Glutamatergic neuron (in vitro differentiated cells): ENCODE measurements around the gene ATP11A. TPM values are rescaled to one million over a fixed set of nuclear protein-coding genes. Genes with fewer than 3 reads are reported as not detected.

Experiments
- DNase-seq: peaks from one replicate; pipeline ENCODE4 v3.0.0; 2022
- H3K27ac Mint-ChIP-seq: one replicate; pipeline ENCODE4 v1.8.0; 2020; ENCODE audit warnings: mild to moderate bottlenecking, mixed read lengths, inconsistent platforms; ENCODE audit not compliant: unreplicated experiment
- H3K27me3 Mint-ChIP-seq: one replicate; pipeline ENCODE4 v1.8.0; 2020; ENCODE audit warnings: mild to moderate bottlenecking, moderate library complexity, mixed read lengths, inconsistent platforms; ENCODE audit not compliant: unreplicated experiment
- H3K36me3 Mint-ChIP-seq: one replicate; pipeline ENCODE4 v1.8.0; 2020; ENCODE audit warnings: mild to moderate bottlenecking, mixed read lengths, inconsistent platforms; ENCODE audit not compliant: unreplicated experiment
- H3K4me1 Mint-ChIP-seq: one replicate; pipeline ENCODE4 v1.8.0; 2020; ENCODE audit warnings: mild to moderate bottlenecking, low read depth, mixed read lengths, inconsistent platforms; ENCODE audit not compliant: unreplicated experiment
- H3K4me3 Mint-ChIP-seq: one replicate; pipeline ENCODE4 v1.8.0; 2020; ENCODE audit warnings: mild to moderate bottlenecking, mixed read lengths, inconsistent platforms; ENCODE audit not compliant: unreplicated experiment
- H3K9me3 Mint-ChIP-seq: one replicate; pipeline ENCODE4 v1.8.0; 2020; ENCODE audit warnings: mild to moderate bottlenecking, moderate library complexity, mixed read lengths, inconsistent platforms; ENCODE audit not compliant: unreplicated experiment
- CTCF ChIP-seq: fragments of 200-600 bp; sonication (generic); IDR thresholded peaks from one replicate; pipeline ENCODE4 v1.5.0; 2021; ENCODE audit not compliant: partially characterized antibody, unreplicated experiment
- total RNA-seq: library from RNA; stranded (reverse); fragmentation: NEBNext Ultra II Directional; extraction: Animal tissue kit (Norgen Biotek cat#: 25700); gene quantifications from one replicate; pipeline ENCODE4 v1.2.1, GENCODE V29; 2021; ENCODE audit not compliant: unreplicated experiment

Gene ATP11A
- total RNA-seq, 1 donor from 2014 or later = 127 TPM

GRCh38 chr13:112658808-112659207 lies 31.0 kb upstream of the ATP11A start:
- Mint-ChIP-seq H3K36me3 (no peaks in the 10 kb centered on the region), H3K4me3 (no peak overlapping the region), H3K27me3 (peaks cover 1% of the 10 kb centered on the region), H3K9me3 (peaks cover 2% of the 10 kb centered on the region), H3K4me1 (no peaks in the 10 kb centered on the region), H3K27ac (no peak overlapping the region)
- DNase-seq = no peak
- TF ChIP-seq CTCF = no peak

- TF ChIP-seq CTCF = no peak
- no peak overlapping the region for H3K27ac Mint-ChIP-seq
- peaks cover 1% of the 10 kb centered on the region for H3K27me3 Mint-ChIP-seq
- no peak overlapping the region for H3K4me3 Mint-ChIP-seq
- no peaks in the 10 kb centered on the region for H3K36me3 Mint-ChIP-seq
- H3K4me1 Mint-ChIP-seq = no peaks in the 10 kb centered on the region
- DNase-seq = no peak
- H3K9me3 Mint-ChIP-seq = no peaks in the 10 kb centered on the region
These were observed 28.5 kb upstream of the ATP11A start for GRCh38 chr13:112661291-112661690.

- peaks cover 7% of the 10 kb centered on the region for H3K4me1 Mint-ChIP-seq
- TF ChIP-seq CTCF = no peak
- no peak overlapping the region for H3K27ac Mint-ChIP-seq
- H3K4me3 Mint-ChIP-seq = no peak overlapping the region
- peaks cover under 1% of the 10 kb centered on the region for H3K9me3 Mint-ChIP-seq
- H3K27me3 Mint-ChIP-seq = peaks cover 1% of the 10 kb centered on the region
- DNase-seq = no peak
- no peaks in the 10 kb centered on the region for H3K36me3 Mint-ChIP-seq
These were observed 25.2 kb upstream of the ATP11A start for GRCh38 chr13:112664501-112665203.

- no peaks in the 10 kb centered on the region for H3K36me3 Mint-ChIP-seq
- H3K9me3 Mint-ChIP-seq = peaks cover 10% of the 10 kb centered on the region
- H3K4me1 Mint-ChIP-seq = peaks cover 23% of the 10 kb centered on the region
- H3K4me3 Mint-ChIP-seq = peak overlapping the region; percentile 66
- H3K27ac Mint-ChIP-seq = peak overlapping the region; percentile 53
- peaks cover 7% of the 10 kb centered on the region for H3K27me3 Mint-ChIP-seq
- no peak for DNase-seq
- TF ChIP-seq CTCF = no peak
These were observed 20.9 kb upstream of the ATP11A start for GRCh38 chr13:112668924-112669323.

- peak; percentile 43 for DNase-seq
- H3K27me3 Mint-ChIP-seq = peaks cover 7% of the 10 kb centered on the region
- H3K9me3 Mint-ChIP-seq = peaks cover 10% of the 10 kb centered on the region
- peak overlapping the region; percentile 72 for H3K4me3 Mint-ChIP-seq
- no peak for TF ChIP-seq CTCF
- H3K36me3 Mint-ChIP-seq = no peaks in the 10 kb centered on the region
- H3K27ac Mint-ChIP-seq = peak overlapping the region; percentile 96
- H3K4me1 Mint-ChIP-seq = peaks cover 24% of the 10 kb centered on the region
These were observed 19.8 kb upstream of the ATP11A start for GRCh38 chr13:112669881-112670499.
